GM19351 (cell line): ENCODE measurements around the gene FOXO4.
A peak's percentile ranks its signal among the peaks of the same experiment; 100 is the strongest.

ENCODE experiments used
- ATAC-seq: cut with Tn5 transposase; IDR thresholded peaks from one replicate; pipeline ENCODE4 v1.9.1; 2021; ENCODE audit warnings: mild to moderate bottlenecking, moderate library complexity; ENCODE audit not compliant: unreplicated experiment

FOXO4 gene

GRCh38 chrX:71098951-71099506, 3.4 kb downstream of the FOXO4 start:
- ATAC-seq = no peak

GRCh38 chrX:71099736-71100135, 4.1 kb downstream of the FOXO4 start:
- ATAC-seq = no peak

GRCh38 chrX:71100581-71101505, 5.2 kb downstream of the FOXO4 start:
- ATAC-seq = no peak

- no peak for ATAC-seq
These were observed 6.6 kb downstream of the FOXO4 start for GRCh38 chrX:71102292-71102691.

GRCh38 chrX:71103110-71103983, 7.7 kb downstream of the FOXO4 start:
- peak; percentile 44 for ATAC-seq

- ATAC-seq = no peak
These were observed 10.0 kb downstream of the FOXO4 start for GRCh38 chrX:71105628-71106027.

- no peak for ATAC-seq
These were observed 10.8 kb downstream of the FOXO4 start, which contains the start of gene CXorf65 for GRCh38 chrX:71106427-71106826. Gene CXorf65 (minus strand): TSS chrX:71106740. CDS start chrX:71106556, 184 bp downstream.

GRCh38 chrX:71107245-71107644, 11.6 kb downstream of the FOXO4 start:
- no peak for ATAC-seq

- no peak for ATAC-seq
These were observed 12.2 kb downstream of the FOXO4 start for GRCh38 chrX:71107762-71108360.

- no peak for ATAC-seq
These were observed 13.4 kb downstream of the FOXO4 start for GRCh38 chrX:71109051-71109450.

GRCh38 chrX:71111141-71111843, 15.6 kb downstream of the FOXO4 start, which contains the start of gene IL2RG:
Gene IL2RG (minus strand): TSS chrX:71111577. CDS start chrX:71111539, 38 bp downstream.
- ATAC-seq = peak; percentile 85

- ATAC-seq = peak; percentile 31
These were observed 16.3 kb downstream of the FOXO4 start for GRCh38 chrX:71111921-71112431.

GRCh38 chrX:71117358-71117757, 21.7 kb downstream of the FOXO4 start:
- no peak for ATAC-seq

GRCh38 chrX:71118032-71118984, 22.7 kb downstream of the FOXO4 start, which contains the start of gene MED12:
Gene MED12 (plus strand): TSS chrX:71118596. CDS start chrX:71118755, 159 bp downstream.
- peak; percentile 93 for ATAC-seq

GRCh38 chrX:71118985-71119535, 23.4 kb downstream of the FOXO4 start:
- ATAC-seq = no peak

GRCh38 chrX:71128166-71128833, 32.6 kb downstream of the FOXO4 start:
- ATAC-seq = no peak

- ATAC-seq = peak; percentile 86
These were observed 33.5 kb downstream of the FOXO4 start for GRCh38 chrX:71128915-71129765.
